ENCODE measurements around the gene SLC11A2. TPM values are rescaled to one million over a fixed set of nuclear protein-coding genes. Genes with fewer than 3 reads are reported as not detected.

Gene SLC11A2
- polyA plus RNA-seq, 1 donor (not counting 4 experiments of a cell fraction or from before 2014, with no cell fraction given), result 38.9 TPM

- peak overlapping the region; percentile 75 for H3K27ac ChIP-seq (ENCODE audit: control insufficient read depth, insufficient read depth, low read length)
- no peaks in the 10 kb centered on the region for H3K36me3 ChIP-seq (ENCODE audit: control insufficient read depth in 2 of 2, extremely low read depth in 1 of 2, insufficient read depth in 2 of 2, low read length in 2 of 2)
- peak overlapping the region; percentile 61 to 81 (median 65) for H3K4me3 ChIP-seq (ENCODE audit: control insufficient read depth in 2 of 3, extremely low read depth in 1 of 3, insufficient read depth in 2 of 3, low read depth in 1 of 3, low read length in 3 of 3)
- H3K4me1 ChIP-seq (ENCODE audit: control insufficient read depth, extremely low read depth, insufficient read depth, low read length), result peaks cover 26% of the 10 kb centered on the region
- DNase-seq (ENCODE audit: low read depth, low spot score) (no peak), FAIRE-seq (no peak)
- dilution Hi-C loops (cut with MboI; ENCODE audit: extremely low pct_ligation_motif_present, low sequenced_read_pairs), result no loop called here
- H3K9ac ChIP-seq (ENCODE audit: control insufficient read depth, extremely low read depth, insufficient read depth, low read length), result peak overlapping the region; percentile 90
- no peaks in the 10 kb centered on the region for H3K27me3 ChIP-seq (ENCODE audit: control insufficient read depth, extremely low read depth, insufficient read depth, low read length)
- peak overlapping the region; percentile 93 for H2AFZ ChIP-seq (ENCODE audit: control insufficient read depth, low read length)
- H3K79me2 ChIP-seq (ENCODE audit: control insufficient read depth, insufficient read depth, low read length), result peaks cover 45% of the 10 kb centered on the region
- peak overlapping the region; percentile 93 for H3K4me2 ChIP-seq (ENCODE audit: control insufficient read depth, extremely low read depth, insufficient read depth, low read depth, low read length)
- no peaks in the 10 kb centered on the region for H3K9me1 ChIP-seq (ENCODE audit: control insufficient read depth, extremely low read depth, insufficient read depth, low read length)
- TF ChIP-seq CTCF (optimal IDR thresholded peaks at IDR 0.05 in 1 of 3, IDR thresholded peaks at IDR 0.05 in 1 of 3, conservative IDR thresholded peaks at IDR 0.05 in 1 of 3; ENCODE audit: extremely low read depth in 1 of 3, insufficient read depth in 2 of 3, low read length in 3 of 3) (no peak), EZH2 (IDR thresholded peaks at IDR 0.05; ENCODE audit: low read length) (no peak)
- no peaks in the 10 kb centered on the region for H4K20me1 ChIP-seq (ENCODE audit: control insufficient read depth, extremely low read depth, insufficient read depth, low read length)
- no peaks in the 10 kb centered on the region for H3K9me3 ChIP-seq (ENCODE audit: control insufficient read depth, low read depth, low read length)
Observed at GRCh38 chr12:51025338-51025835, 797 bp downstream of the SLC11A2 start.

GRCh38 chr12:51023625-51024382 is 2.4 kb downstream of the SLC11A2 start:
- DNase-seq (ENCODE audit: low read depth, low spot score) (no peak), FAIRE-seq (no peak)
- Histone ChIP-seq H3K4me1 (ENCODE audit: control insufficient read depth, extremely low read depth, insufficient read depth, low read length) (peaks cover 22% of the 10 kb centered on the region), H3K4me2 (ENCODE audit: control insufficient read depth, extremely low read depth, insufficient read depth, low read depth, low read length) (peak overlapping the region; percentile 93), H4K20me1 (ENCODE audit: control insufficient read depth, extremely low read depth, insufficient read depth, low read length) (no peaks in the 10 kb centered on the region), H3K9ac (ENCODE audit: control insufficient read depth, extremely low read depth, insufficient read depth, low read length) (peak overlapping the region; percentile 90), H3K79me2 (ENCODE audit: control insufficient read depth, insufficient read depth, low read length) (peaks cover 55% of the 10 kb centered on the region), H3K9me1 (ENCODE audit: control insufficient read depth, extremely low read depth, insufficient read depth, low read length) (no peaks in the 10 kb centered on the region), H3K36me3 (ENCODE audit: control insufficient read depth in 2 of 2, extremely low read depth in 1 of 2, insufficient read depth in 2 of 2, low read length in 2 of 2) (no peaks in the 10 kb centered on the region), H3K27me3 (ENCODE audit: control insufficient read depth, extremely low read depth, insufficient read depth, low read length) (no peaks in the 10 kb centered on the region), H3K9me3 (ENCODE audit: control insufficient read depth, low read depth, low read length) (no peaks in the 10 kb centered on the region), H3K4me3 (ENCODE audit: control insufficient read depth in 2 of 3, extremely low read depth in 1 of 3, insufficient read depth in 2 of 3, low read depth in 1 of 3, low read length in 3 of 3) (peak overlapping the region; percentile 61 to 81 (median 65)), H3K27ac (ENCODE audit: control insufficient read depth, insufficient read depth, low read length) (peak overlapping the region; percentile 75), H2AFZ (ENCODE audit: control insufficient read depth, low read length) (peak overlapping the region; percentile 20)
- dilution Hi-C loops (cut with MboI; ENCODE audit: extremely low pct_ligation_motif_present, low sequenced_read_pairs), result no loop called here
- TF ChIP-seq CTCF (optimal IDR thresholded peaks at IDR 0.05 in 1 of 3, IDR thresholded peaks at IDR 0.05 in 1 of 3, conservative IDR thresholded peaks at IDR 0.05 in 1 of 3; ENCODE audit: extremely low read depth in 1 of 3, insufficient read depth in 2 of 3, low read length in 3 of 3) (no peak), EZH2 (IDR thresholded peaks at IDR 0.05; ENCODE audit: low read length) (no peak)
